ENCODE data around the gene ZNHIT3. TPM values are rescaled to one million over a fixed set of nuclear protein-coding genes. Genes with fewer than 3 reads are reported as not detected.

ZNHIT3 gene
- total and polyA plus RNA-seq, 2 of the 4 experiments (the other 2 are of a cell fraction) = 27.8 to 52.3 TPM

DNA sequence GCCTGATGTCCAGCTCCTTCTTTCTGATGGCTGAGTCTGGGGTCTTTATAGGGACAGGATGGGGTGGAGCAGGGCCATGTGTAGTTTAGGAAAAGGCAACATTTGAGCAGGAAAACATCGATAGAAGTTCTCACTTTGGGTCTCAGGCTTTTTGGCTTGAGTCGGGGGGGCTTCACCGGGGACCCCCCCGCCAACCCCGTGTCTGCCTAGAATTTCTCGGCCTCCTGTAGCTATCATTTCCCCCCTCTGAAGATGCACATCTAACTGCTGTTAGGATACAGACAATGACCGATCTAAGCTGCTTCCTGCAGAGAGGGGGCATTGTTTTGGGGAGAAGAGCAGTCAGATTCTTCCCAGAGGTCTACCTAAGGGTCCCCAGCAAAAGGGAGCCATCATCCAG lies 16.7 kb upstream of the ZNHIT3 start:
- Histone ChIP-seq H3K9me1 (ENCODE audit: insufficient read depth, low read length) (no peaks in the 10 kb centered on the region), H2AFZ (replicated peaks; ENCODE audit: low read length, poor library complexity) (no peak overlapping the region), H3K9me3 (ENCODE audit: control insufficient read depth, insufficient read depth, low read length) (no peaks in the 10 kb centered on the region), H4K5ac (ENCODE audit: low read depth, low read length) (no peak overlapping the region), H2BK5ac (ENCODE audit: low read depth, low read length, poor library complexity, severe bottlenecking) (no peak overlapping the region), H2AK5ac (ENCODE audit: low read depth, low read length) (no peak overlapping the region), H3K27ac (ENCODE audit: insufficient read depth, low read length) (no peak overlapping the region), H3K18ac (ENCODE audit: low read depth, low read length) (no peak overlapping the region), H3K79me1 (ENCODE audit: low read depth in 1 of 2, low read length in 2 of 2) (no peaks in the 10 kb centered on the region), H2AK9ac (replicated peaks; ENCODE audit: low read depth, low read length, poor library complexity) (no peak overlapping the region), H3K4me2 (ENCODE audit: low read depth, low read length) (no peak overlapping the region), H4K20me1 (ENCODE audit: insufficient read depth, low read length) (no peaks in the 10 kb centered on the region), H2BK15ac (ENCODE audit: low read depth, low read length) (no peak overlapping the region), H3K14ac (replicated peaks; ENCODE audit: low read depth, low read length) (no peak overlapping the region), H3K23ac (ENCODE audit: low read depth, low read length) (no peak overlapping the region), H3K4ac (ENCODE audit: low read depth, low read length) (no peak overlapping the region), H2BK120ac (ENCODE audit: low read depth, low read length) (no peak overlapping the region), H4K8ac (ENCODE audit: low read depth in 2 of 2, low read length in 2 of 2) (no peak overlapping the region), H4K91ac (ENCODE audit: insufficient read depth, low read depth, low read length) (no peak overlapping the region), H3K4me1 (ENCODE audit: control insufficient read depth, insufficient read depth, low read length) (no peaks in the 10 kb centered on the region), H3K56ac (ENCODE audit: extremely low read depth, insufficient read depth, low read length) (no peak overlapping the region), H2BK20ac (ENCODE audit: low read depth, low read length) (no peak overlapping the region), H3K27me3 (ENCODE audit: control insufficient read depth, insufficient read depth, low read length) (peaks cover 8% of the 10 kb centered on the region), H3K36me3 (ENCODE audit: control insufficient read depth, insufficient read depth, low read length) (no peaks in the 10 kb centered on the region), H3K9ac (ENCODE audit: low read depth, low read length) (no peak overlapping the region), H3K4me3 (ENCODE audit: insufficient read depth, low read depth, low read length) (no peak overlapping the region)
- dilution Hi-C loops (cut with HindIII; ENCODE audit: low sequenced_read_pairs, unreplicated experiment) = no loop called here
- WGBS, 2 experiments (ENCODE audit: extremely low coverage in 2 of 2, insufficient read length in 1 of 2) = no CpG with 5 or more reads among the region's 7 CpGs
- no TSS peak for BruUV-seq (replicated peaks)
- intact Hi-C loops (cut with micrococcal nuclease) = no loop called here
- POLR2A ChIA-PET (ENCODE audit: unreplicated experiment) = no interaction called here
- TF ChIP-seq CHD1 (IDR thresholded peaks at IDR 0.05; ENCODE audit: low read depth, low read length) (no peak), BHLHE40 (IDR thresholded peaks at IDR 0.05; ENCODE audit: low read depth, low read length) (no peak), RFX5 (IDR thresholded peaks at IDR 0.05; ENCODE audit: low read depth, low read length) (no peak), SMC3 (IDR thresholded peaks at IDR 0.05; ENCODE audit: low read depth, low read length) (no peak), MAZ (IDR thresholded peaks at IDR 0.05; ENCODE audit: borderline replicate concordance, low read depth, low read length) (no peak), CEBPB (IDR thresholded peaks at IDR 0.05; ENCODE audit: low read depth, low read length) (no peak), RAD21 (IDR thresholded peaks at IDR 0.05; ENCODE audit: low read length) (no peak), NFE2L2 (IDR thresholded peaks at IDR 0.05; ENCODE audit: low read depth, low read length) (no peak), POLR2A (IDR thresholded peaks at IDR 0.05; ENCODE audit: low read depth, low read length) (no peak), RCOR1 (IDR thresholded peaks at IDR 0.05; ENCODE audit: insufficient replicate concordance, low read length) (no peak), MXI1 (IDR thresholded peaks at IDR 0.05; ENCODE audit: borderline replicate concordance, low read depth, low read length) (no peak)
- TF ChIP-seq, protein P1, sequence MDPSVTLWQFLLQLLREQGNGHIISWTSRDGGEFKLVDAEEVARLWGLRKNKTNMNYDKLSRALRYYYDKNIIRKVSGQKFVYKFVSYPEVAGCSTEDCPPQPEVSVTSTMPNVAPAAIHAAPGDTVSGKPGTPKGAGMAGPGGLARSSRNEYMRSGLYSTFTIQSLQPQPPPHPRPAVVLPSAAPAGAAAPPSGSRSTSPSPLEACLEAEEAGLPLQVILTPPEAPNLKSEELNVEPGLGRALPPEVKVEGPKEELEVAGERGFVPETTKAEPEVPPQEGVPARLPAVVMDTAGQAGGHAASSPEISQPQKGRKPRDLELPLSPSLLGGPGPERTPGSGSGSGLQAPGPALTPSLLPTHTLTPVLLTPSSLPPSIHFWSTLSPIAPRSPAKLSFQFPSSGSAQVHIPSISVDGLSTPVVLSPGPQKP (IDR thresholded peaks at IDR 0.05; ENCODE audit: borderline replicate concordance, low read depth, low read length) = no peak
- DNase-seq (no peak), ATAC-seq (ENCODE audit: low read depth) (no peak)
- in situ Hi-C loops (cut with MboI; ENCODE audit: low sequenced_read_pairs) = loop anchor here (25.0 kb wide), 1 partner anchor 257 kb away; the partner anchor contains the start of gene CCL4L2
- CTCF ChIA-PET = interaction anchor here (0.8 kb wide), 1 partner anchor 9 kb away, joined by 3 read pairs; no protein-coding TSS in a partner anchor

Measured in IMR-90 (cell line).